Right renal cortex interstitium (tissue), 3 donors: ENCODE results near the gene RWDD4. TPM values are rescaled to one million over a fixed set of nuclear protein-coding genes. Genes with fewer than 3 reads are reported as not detected.

Experiments
- DNase-seq, 3 donors: peaks; one replicate each; pipeline ENCODE4 v3.0.0-alpha.2; 2013; ENCODE audit warnings: low read depth in 3 of 3, low spot score in 2 of 3
- polyA plus RNA-seq, 3 donors: library from polyadenylated mRNA; unstranded; fragments of 120-200 nt; gene quantifications; one replicate each; pipeline ENCODE4 v1.2.1, GENCODE V29; 2013; ENCODE audit not compliant: insufficient read length in 3 of 3

RWDD4 gene
- polyA plus RNA-seq, 3 donors = 35.8 to 45.6 (median 41.2) TPM

DNA sequence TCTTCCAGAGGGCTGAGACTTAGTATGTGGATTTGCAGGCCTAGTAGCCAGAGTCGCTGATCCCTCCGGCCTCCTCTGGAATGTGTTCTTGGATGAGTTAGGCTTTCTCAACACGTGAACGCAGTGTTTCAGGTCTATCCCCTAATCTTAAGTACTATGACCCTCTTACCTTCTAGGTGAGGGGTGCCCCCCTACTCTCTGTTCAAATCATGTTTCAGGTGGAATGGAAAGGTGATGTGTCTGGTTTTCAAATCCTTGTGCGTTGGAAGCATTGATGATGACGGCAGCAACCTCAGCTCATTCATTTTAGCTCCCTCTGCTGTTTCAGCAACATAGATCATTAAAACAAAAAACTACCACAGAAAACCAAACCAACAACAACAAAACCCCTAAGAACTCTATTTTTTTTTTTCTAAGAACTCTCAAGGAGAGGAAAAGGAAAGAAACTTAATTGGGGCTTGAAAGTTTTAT is 56.4 kb downstream of the RWDD4 start:
- DNase-seq = no peak

DNA sequence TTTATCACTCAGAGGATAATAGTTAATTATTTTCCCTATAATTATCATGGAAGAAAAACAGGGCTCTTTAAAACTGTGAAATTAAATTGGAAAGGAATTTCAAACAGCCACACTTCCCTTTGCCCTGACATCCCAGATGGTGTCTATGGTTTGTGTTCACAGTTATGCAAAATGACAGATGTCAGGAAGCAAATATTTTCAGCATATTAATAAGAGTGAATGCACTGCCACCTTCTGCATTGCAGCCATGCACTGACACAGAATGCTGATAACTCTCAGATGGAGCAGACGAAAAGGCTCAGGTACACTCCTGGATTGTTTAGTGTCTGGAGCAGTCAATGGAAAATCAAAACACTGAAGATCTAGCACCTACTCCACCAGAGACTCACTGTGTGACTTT is 57.6 kb downstream of the RWDD4 start:
- no peak for DNase-seq

DNA sequence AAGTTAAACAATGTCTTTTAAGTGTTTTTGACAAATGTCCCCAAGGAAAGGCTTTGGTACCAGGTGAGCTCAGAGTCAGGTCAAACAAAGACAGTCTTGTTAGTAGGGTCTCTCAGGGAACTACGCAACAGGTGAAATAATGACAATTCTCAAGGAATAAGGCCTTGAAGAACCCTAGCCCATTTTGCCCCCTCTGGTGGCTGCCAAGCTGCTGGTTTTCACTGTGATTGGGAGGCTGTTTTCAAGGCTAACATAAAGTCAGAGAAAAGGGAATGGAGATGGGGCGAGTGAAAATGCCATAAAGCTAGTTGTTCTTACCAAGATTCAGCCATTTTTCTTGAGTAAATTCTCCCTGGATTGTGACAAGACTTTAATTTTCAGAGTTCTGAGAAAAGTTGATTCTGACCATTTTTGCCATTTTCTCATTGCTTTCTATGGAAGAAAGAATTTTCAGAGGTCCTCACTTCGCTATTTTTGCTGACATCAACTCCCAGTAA is 58.7 kb downstream of the RWDD4 start:
- no peak for DNase-seq

DNA sequence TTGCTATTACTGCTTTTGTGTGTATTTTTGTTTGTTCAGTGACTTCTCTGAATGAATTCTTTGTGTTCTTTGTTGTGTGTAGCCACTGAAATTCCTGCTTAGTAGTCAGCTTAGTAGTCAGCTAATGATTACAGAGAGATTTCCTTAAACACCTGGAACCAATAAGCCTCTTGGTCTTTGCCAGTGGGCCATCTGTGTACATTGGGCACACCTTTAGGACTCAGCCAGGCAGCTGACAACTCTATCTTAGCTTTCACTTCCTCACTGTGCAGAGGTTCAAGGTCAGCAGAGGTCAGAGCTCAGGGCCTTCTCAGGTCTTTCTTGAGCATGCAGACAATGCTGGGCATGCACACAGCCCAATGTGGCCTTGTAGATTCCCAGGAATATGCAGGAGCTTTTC is 59.3 kb downstream of the RWDD4 start:
- DNase-seq = no peak

DNA sequence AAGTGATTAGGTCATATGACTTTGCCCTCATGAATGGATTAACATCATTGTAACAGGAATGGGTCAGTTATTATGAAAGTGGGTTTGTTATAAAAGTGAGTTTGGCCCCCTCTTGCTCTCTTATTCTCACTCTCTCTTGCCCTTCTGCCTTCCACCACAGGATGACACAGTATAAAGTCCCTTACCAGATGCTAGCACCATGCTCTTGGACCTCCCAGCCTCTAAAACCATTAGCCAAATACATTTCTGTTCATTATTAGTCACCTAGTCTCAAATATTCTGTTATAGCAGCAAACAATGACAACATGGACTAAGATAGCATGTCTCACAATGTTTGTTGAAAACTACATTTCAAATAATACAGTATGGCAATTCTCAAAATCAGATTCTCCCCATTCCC is 59.7 kb downstream of the RWDD4 start:
- no peak for DNase-seq

DNA sequence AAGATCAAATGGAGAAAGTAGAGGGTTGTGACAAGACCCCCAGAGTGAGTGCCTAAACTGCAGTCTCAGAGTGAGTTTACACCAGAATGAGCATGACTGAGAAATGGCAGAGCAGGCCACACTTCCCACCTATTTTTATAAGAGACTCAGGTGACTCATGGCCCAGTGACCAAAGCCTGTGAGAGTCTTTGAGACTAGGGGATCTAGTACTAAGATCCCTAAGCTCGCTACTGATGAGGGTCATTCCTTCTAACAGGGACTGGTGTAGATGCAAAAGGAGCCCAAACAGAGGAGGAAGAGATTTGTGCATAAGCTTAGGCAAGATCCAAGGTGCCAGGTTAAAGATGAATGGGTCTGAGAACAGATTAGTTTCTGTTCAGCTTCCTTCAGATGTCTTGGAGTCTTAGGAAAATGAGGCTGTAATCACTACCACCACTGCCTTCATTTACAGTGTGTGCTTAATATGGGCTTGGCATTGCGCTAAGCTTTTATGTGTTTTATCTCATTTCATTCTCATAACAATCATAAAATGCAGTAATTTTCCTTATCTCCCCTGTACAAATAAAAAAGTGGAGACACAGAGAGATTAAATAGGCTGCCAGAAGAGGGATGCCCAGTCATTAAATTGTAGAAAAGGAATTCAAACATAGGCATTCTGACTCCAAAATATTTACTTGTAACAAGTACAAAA is 62.8 kb downstream of the RWDD4 start:
- DNase-seq = no peak

DNA sequence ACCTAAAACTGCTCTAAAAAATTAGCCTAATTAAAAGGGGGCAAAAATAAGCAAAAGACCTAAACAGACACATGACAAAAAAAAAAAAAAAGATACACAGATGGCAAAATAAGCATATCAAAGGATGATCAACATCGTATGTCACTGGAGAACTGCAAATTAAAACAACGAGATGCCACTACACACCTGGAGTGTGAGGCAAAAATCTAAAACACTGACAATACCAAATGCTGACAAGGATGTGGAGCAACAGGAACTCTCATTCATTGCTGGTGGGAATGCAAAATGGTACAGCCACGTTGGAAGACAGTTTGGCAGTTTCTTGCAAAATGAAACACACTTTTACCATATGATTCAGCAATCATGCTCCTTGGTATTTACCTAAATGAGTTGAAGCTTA is 64.2 kb downstream of the RWDD4 start:
- no peak for DNase-seq

DNA sequence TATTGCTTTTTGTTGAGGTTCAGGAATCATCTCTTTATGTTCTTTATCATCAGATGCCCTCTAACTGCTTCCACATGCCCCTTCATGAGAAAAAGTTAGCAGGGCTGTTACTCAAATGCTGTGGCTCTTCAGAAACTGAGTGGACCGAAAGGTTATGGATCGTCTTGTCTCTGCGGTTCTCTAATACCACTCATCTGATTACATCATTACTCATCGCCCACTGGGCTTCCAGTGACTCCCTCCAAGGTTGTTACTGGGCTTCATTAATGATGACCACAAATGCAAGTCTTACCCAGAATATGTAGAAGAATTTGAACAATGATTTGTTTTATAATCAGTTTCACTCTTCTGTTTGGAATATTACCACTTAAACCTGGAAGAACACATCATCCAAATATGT is 67.7 kb downstream of the RWDD4 start:
- DNase-seq = no peak

Other genes with a start within 250 kb of the RWDD4 start
- 10 to 100 TPM; 38.7 to 42.9 (median 39.4) TPM for gene CDKN2AIP, start 214.5 kb downstream of the RWDD4 start, polyA plus RNA-seq
- gene ING2, start 154.1 kb downstream of the RWDD4 start, polyA plus RNA-seq = 10 to 100 TPM; 27.2 to 29.1 (median 28.4) TPM
- 10 to 100 TPM; 34.7 to 38.1 (median 36.6) TPM for gene TRAPPC11, start 108 bp upstream of the RWDD4 start, polyA plus RNA-seq
- gene STOX2, start 246.1 kb upstream of the RWDD4 start, polyA plus RNA-seq = 10 to 100 TPM in 1 of 3 donors, 1 to 10 TPM in 2; 7.7 to 10.5 (median 8.8) TPM